Retinal pigment epithelial cell (primary cell): Measurements from ENCODE around the gene NPRL2.
A peak's percentile ranks its signal among the peaks of the same experiment; 100 is the strongest.

Source experiments
- DNase-seq: peaks from one replicate; pipeline ENCODE4 v3.0.0-alpha.2; 2010; ENCODE audit warnings: low read depth
- H3K4me3 ChIP-seq: 2 replicates; pipeline ENCODE4 v1.5.1; 2011; ENCODE audit warnings: mild to moderate bottlenecking, low read length, control low read depth, moderate library complexity
- TF ChIP-seq, protein P1 (sequence below): conservative IDR thresholded peaks from 2 replicates; pipeline ENCODE4 v1.5.1; 2011; ENCODE audit warnings: low read depth, low read length, control low read depth, inconsistent platforms

Gene NPRL2

DNA sequence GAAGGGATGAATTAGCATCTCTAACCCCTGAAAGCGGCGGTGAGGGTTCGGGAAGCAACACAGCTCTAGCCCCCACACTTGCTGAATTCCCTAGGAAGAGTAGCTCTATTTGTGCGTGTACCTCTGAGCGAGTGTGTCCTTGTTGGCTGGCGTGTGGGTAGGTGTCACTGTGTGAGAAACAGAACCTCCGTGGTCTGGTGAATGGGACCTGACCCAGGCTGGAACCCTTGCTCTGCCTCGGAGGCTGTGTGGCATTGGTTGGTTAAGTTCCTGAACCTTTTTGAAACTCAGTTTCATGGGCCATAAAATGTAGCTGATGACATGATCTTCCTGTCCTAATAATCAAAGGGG, 9.2 kb upstream of the NPRL2 start:
- TF ChIP-seq, protein P1, sequence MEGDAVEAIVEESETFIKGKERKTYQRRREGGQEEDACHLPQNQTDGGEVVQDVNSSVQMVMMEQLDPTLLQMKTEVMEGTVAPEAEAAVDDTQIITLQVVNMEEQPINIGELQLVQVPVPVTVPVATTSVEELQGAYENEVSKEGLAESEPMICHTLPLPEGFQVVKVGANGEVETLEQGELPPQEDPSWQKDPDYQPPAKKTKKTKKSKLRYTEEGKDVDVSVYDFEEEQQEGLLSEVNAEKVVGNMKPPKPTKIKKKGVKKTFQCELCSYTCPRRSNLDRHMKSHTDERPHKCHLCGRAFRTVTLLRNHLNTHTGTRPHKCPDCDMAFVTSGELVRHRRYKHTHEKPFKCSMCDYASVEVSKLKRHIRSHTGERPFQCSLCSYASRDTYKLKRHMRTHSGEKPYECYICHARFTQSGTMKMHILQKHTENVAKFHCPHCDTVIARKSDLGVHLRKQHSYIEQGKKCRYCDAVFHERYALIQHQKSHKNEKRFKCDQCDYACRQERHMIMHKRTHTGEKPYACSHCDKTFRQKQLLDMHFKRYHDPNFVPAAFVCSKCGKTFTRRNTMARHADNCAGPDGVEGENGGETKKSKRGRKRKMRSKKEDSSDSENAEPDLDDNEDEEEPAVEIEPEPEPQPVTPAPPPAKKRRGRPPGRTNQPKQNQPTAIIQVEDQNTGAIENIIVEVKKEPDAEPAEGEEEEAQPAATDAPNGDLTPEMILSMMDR: no peak
- DNase-seq: no peak

DNA sequence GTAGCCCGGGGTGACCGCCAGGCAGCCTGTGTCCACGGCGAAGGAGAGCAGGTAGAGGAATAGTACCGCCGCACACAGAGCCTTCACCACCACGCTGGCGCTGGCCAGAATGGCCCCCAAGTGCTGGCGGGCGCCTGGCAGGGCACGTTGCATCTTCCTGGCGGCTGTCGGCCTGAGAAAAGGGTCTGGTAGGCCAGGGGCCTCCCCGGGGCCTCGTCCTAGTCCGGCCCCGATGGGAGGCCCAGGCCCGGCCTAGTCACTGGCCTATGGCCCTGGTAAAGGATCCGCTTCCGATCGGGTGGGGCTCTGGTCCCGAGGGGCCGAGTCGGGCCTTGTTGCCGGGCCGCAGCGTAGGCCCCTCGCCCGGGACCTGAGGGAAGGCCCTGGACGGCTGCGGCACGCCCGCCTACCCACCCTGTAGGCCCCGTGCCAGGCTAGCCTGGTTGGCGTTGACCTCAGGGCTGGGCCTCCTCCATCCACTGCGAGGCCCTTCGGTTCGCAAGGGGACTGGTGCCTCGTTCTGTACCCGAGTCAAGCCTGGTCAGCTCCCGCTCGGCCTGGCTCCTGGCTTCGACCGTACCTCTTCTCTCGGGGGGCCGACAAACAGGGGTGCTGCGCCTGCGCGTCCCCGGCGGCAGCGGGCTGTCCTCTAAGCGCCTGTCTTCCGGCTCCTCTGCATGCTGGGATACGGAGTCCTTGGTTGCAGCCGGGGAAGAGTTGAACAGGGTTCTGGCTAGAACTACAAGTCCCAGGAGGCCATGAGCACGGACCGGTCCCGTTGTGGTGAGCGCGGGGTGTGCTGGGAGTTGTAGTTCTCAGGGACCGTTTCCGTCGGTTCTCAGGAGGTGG, 8.6 kb upstream of the NPRL2 start, which contains the start of gene TMEM115:
Gene TMEM115 (minus strand): TSS at position 611 of the 849 bp plus-strand sequence. CDS start 458 bp downstream, at position 153.
- peak; percentile 96 for DNase-seq
- TF ChIP-seq, protein P1: no peak
- peak within 1 kb of the TSS; percentile 81 for H3K4me3 ChIP-seq

More for the DNA sequence above, 9.2 kb upstream of the NPRL2 start:
- peak overlapping the region; percentile 81 for H3K4me3 ChIP-seq

DNA sequence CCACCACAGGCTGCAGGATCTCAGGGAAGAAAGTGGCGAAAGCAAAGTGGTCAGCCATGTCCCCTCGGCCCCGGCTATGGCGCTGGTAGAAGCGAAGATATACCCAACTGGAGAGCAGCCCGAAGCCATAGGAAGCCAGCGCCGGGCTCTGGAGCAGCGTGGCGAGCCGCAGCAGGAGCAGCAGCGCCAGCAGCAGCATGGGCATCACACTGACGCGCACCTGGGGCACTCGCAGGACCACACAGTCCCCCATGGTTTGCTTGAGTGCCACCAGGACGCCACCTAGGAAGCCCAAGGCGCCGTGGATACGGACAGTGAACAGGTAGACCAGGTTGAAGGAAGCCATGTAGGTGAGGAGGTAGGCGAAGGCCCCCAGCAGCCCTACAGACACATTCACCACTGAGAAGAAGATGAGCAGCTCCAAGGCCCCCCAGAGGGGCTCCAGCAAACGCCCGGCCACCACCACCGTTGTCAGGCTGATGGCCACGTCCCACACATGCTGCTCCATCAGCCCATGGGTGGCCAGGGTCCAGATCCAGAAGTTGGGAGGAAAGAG, 7.9 kb upstream of the NPRL2 start:
- peak overlapping the region; percentile 81 for H3K4me3 ChIP-seq
- no peak for DNase-seq
- TF ChIP-seq, protein P1: no peak

DNA sequence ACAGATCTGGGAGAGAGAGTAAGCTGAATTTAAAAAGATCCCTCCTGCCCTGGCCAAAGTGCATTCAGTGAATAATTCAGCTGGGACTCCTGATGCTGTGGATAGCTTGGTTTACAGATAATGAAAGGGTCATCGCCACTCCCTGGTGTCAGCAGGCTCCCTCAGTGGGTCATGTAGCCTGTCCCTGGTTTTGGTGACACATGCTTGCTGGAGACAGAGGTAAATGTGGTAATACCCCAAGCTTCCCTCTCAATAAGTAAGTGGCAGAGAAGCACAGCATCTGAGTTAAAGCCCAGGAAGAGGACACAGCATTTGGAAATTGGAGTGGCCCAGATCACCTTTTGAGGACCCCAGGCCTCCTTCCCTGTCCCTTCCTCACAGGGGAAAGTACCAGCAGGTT, 6.9 kb upstream of the NPRL2 start:
- TF ChIP-seq, protein P1: no peak
- H3K4me3 ChIP-seq: peak overlapping the region; percentile 81
- DNase-seq: no peak

DNA sequence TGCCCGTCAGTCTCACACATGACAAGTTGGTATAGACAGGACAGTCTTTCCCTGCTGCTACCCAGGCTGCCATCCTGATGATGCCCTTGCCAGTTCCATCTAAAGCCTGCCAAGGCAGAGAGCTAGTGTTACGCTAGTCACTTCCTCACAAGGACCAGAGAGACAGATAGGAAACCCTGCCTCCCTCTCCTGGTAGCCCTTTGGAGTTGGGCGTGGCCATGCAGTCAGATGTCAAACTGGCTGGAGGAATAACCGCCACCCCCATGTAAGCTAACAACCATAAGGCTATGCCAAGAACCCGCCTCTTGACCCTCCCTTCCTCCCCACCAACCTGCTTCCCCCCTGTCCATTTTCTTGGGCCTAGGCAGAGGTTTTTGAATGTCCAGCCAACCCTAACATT, 6.0 kb upstream of the NPRL2 start:
- H3K4me3 ChIP-seq: peak overlapping the region; percentile 81
- TF ChIP-seq, protein P1: no peak
- DNase-seq: no peak

DNA sequence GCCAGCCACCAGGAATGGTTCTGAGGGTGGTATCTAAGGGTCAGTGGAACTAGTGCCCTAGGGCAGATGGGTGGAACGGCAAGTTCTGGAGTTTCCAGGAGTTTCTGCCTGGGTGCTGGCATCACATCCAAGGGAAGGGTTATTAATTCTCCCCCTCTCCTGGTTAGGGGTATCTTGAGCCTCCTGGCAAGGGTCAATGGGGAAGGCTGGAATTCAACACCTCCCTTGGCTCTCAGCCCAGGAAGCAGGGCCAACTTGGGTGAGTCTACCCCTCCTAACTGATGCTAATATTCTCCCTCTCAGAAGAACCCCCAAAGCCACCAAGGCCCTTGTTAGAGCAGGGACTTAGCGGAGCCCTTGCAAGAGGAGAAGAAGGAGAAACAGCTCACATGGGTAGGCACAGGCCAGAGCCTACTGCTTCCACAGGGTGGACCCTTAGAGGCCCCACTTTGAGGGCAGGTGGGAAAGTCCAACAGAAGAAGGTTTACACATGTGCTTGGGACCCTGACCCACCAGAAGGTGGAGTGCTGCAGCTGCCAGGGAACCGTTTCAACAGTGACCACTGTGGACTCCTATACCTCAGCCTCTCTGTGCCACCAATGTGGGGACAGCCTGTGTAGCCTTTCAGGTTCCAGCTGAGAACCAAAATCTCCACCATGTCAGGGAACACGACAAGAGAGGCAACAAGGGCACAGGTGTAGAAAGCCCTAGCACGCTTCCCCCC, 5.4 kb upstream of the NPRL2 start:
- TF ChIP-seq, protein P1: peak; percentile 21
- H3K4me3 ChIP-seq: peak overlapping the region; percentile 81
- no peak for DNase-seq

DNA sequence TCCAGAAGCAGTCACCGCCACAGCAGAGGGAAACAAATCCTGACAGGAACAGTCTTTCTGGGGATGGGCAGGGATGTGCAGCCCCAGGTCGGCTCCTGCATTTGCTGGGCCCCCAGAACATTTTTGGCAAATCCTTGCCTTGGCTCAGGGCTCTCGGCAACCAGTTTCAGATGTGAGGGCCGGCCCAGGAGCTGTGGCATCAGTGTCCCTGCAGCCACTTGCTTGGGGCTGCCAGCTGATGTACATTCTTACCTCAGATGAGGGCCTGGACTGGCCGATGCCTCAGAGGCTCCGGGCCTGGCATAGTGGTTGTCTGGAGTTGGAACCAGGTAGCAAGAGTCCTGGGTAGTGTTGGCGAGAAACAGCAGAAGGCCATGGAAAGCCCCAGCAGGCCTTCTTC, 4.3 kb upstream of the NPRL2 start:
- no peak for DNase-seq
- TF ChIP-seq, protein P1: no peak
- no peak overlapping the region for H3K4me3 ChIP-seq
